HEK293 (cell line): ENCODE data around the gene MED15.
A peak's percentile ranks its signal among the peaks of the same experiment; 100 is the strongest.

Experiments
- CTCF ChIA-PET: fragments of 350-600 bp; formaldehyde crosslinking; extraction: SDS; loops from one replicate; lab custom pipeline; 2021; ENCODE audit warnings: antibody characterized with exemption; lab: Yijun Ruan, JAX
- POLR2A ChIA-PET: fragments of 300-600 bp; formaldehyde crosslinking; extraction: SDS; loops from one replicate; lab custom pipeline; 2020; ENCODE audit warnings: antibody characterized with exemption, inconsistent platforms; lab: Yijun Ruan, JAX
- H3K27ac ChIP-seq: fragments of 200-500 bp; sonication (Bioruptor generic); 2 replicates; pipeline ENCODE4 v1.5.1; 2014; ENCODE audit warnings: low read depth, low read length, control low read depth, inconsistent platforms; ENCODE audit errors: extremely low read depth
- H3K36me3 ChIP-seq, 2 experiments: fragments of 200-500 bp in 1 of 2; sonication (Bioruptor generic) in 1 of 2; 1 replicate in 1 of 2; 2 replicates in 1 of 2; pipeline ENCODE4 v1.5.1; 2014 to 2017; ENCODE audit warnings: inconsistent platforms in 2 of 2, low read length in 2 of 2; ENCODE audit not compliant: control insufficient read depth in 2 of 2, insufficient read depth in 1 of 2
- H3K4me1 ChIP-seq: fragments of 200-500 bp; sonication (Bioruptor generic); 2 replicates; pipeline ENCODE4 v1.5.1; 2014; ENCODE audit warnings: mild to moderate bottlenecking, low read length, inconsistent platforms; ENCODE audit not compliant: control insufficient read depth, insufficient read depth
- H3K4me3 ChIP-seq: 2 replicates; pipeline ENCODE4 v1.5.1; 2011; ENCODE audit warnings: low read depth, mild to moderate bottlenecking, control low read depth, low read length, moderate library complexity
- H3K9me3 ChIP-seq: fragments of 200-500 bp; sonication (Bioruptor generic); 2 replicates; pipeline ENCODE4 v1.5.1; 2014; ENCODE audit warnings: low read depth, low read length, inconsistent platforms; ENCODE audit not compliant: control insufficient read depth, insufficient read depth
- HOXA7 ChIP-seq: sonication (generic); formaldehyde crosslinking; IDR thresholded peaks from 2 replicates; pipeline ENCODE4 v1.8.1; 2022; ENCODE audit warnings: missing genetic modification reagents, borderline replicate concordance
- KLF7 ChIP-seq: fragments of 450-650 bp; formaldehyde crosslinking; IDR thresholded peaks from 2 replicates; pipeline ENCODE4 v1.5.1; 2016; ENCODE audit warnings: missing biosample characterization, missing genetic modification characterization, borderline replicate concordance
- SALL2 ChIP-seq: fragments of 450-650 bp; formaldehyde crosslinking; IDR thresholded peaks from 2 replicates; pipeline ENCODE4 v1.5.0; 2017; ENCODE audit warnings: missing biosample characterization, mild to moderate bottlenecking, missing genetic modification characterization, borderline replicate concordance
- SP2 ChIP-seq: fragments of 450-650 bp; formaldehyde crosslinking; IDR thresholded peaks from 2 replicates; pipeline ENCODE4 v1.5.1; 2016; ENCODE audit warnings: missing biosample characterization, missing genetic modification characterization
- TCF7L2 ChIP-seq: IDR thresholded peaks from 2 replicates; pipeline ENCODE4 v1.6.1; 2011; ENCODE audit warnings: low read depth, mild to moderate bottlenecking, inconsistent platforms, low read length, moderate library complexity, borderline replicate concordance
- ZEB2 ChIP-seq: fragments of 450-650 bp; formaldehyde crosslinking; IDR thresholded peaks from 2 replicates; pipeline ENCODE4 v1.5.1; 2016; ENCODE audit warnings: missing biosample characterization, missing genetic modification characterization
- ZNF211 ChIP-seq: fragments of 450-650 bp; formaldehyde crosslinking; IDR thresholded peaks from 2 replicates; pipeline ENCODE4 v1.5.1; 2016; ENCODE audit warnings: low read depth, missing biosample characterization, missing genetic modification characterization
- ZNF571 ChIP-seq: fragments of 450-650 bp; formaldehyde crosslinking; IDR thresholded peaks from 2 replicates; pipeline ENCODE4 v1.5.0; 2017; ENCODE audit warnings: missing biosample characterization, missing genetic modification characterization
- ZNF610 ChIP-seq: fragments of 450-650 bp; formaldehyde crosslinking; IDR thresholded peaks from 2 replicates; pipeline ENCODE4 v1.5.1; 2016; ENCODE audit warnings: missing biosample characterization, missing genetic modification characterization, borderline replicate concordance
- ZNF621 ChIP-seq: fragments of 450-650 bp; formaldehyde crosslinking; IDR thresholded peaks from 2 replicates; pipeline ENCODE4 v1.5.1; 2017; ENCODE audit warnings: missing biosample characterization, missing genetic modification characterization
- ZNF629 ChIP-seq: fragments of 450-650 bp; formaldehyde crosslinking; IDR thresholded peaks from 2 replicates; pipeline ENCODE4 v1.5.1; 2017; ENCODE audit warnings: missing biosample characterization, missing genetic modification characterization
- ZNF654 ChIP-seq: fragments of 450-650 bp; formaldehyde crosslinking; IDR thresholded peaks from 2 replicates; pipeline ENCODE4 v1.5.1; 2016; ENCODE audit warnings: low read depth, missing biosample characterization, missing genetic modification characterization
- TF ChIP-seq, protein P1 (sequence below): fragments of 450-650 bp; formaldehyde crosslinking; IDR thresholded peaks from 2 replicates; pipeline ENCODE4 v1.5.1; 2016; ENCODE audit warnings: missing biosample characterization, missing genetic modification characterization
- TF ChIP-seq, protein P2 (sequence below): fragments of 450-650 bp; IDR thresholded peaks from 2 replicates; pipeline ENCODE4 v1.5.1; 2018; ENCODE audit warnings: missing biosample characterization, missing genetic modification characterization
- TF ChIP-seq, protein P3 (sequence below): sonication (generic); formaldehyde crosslinking; IDR thresholded peaks from 2 replicates; pipeline ENCODE4 v1.8.1; 2022; ENCODE audit warnings: mild to moderate bottlenecking, moderate library complexity, missing genetic modification reagents
- TF ChIP-seq, protein P4 (sequence below): fragments of 450-650 bp; formaldehyde crosslinking; IDR thresholded peaks from 2 replicates; pipeline ENCODE4 v1.5.1; 2016; ENCODE audit warnings: missing biosample characterization, missing genetic modification characterization
- TF ChIP-seq, protein P5 (sequence below): IDR thresholded peaks from 2 replicates; pipeline ENCODE4 v1.6.1; 2011; ENCODE audit warnings: mild to moderate bottlenecking, low read depth, low read length, borderline replicate concordance
- TF ChIP-seq, protein P6 (sequence below): fragments of 450-650 bp; formaldehyde crosslinking; IDR thresholded peaks from 2 replicates; pipeline ENCODE4 v1.5.1; 2016; ENCODE audit warnings: missing biosample characterization, missing genetic modification characterization

MED15 gene

DNA sequence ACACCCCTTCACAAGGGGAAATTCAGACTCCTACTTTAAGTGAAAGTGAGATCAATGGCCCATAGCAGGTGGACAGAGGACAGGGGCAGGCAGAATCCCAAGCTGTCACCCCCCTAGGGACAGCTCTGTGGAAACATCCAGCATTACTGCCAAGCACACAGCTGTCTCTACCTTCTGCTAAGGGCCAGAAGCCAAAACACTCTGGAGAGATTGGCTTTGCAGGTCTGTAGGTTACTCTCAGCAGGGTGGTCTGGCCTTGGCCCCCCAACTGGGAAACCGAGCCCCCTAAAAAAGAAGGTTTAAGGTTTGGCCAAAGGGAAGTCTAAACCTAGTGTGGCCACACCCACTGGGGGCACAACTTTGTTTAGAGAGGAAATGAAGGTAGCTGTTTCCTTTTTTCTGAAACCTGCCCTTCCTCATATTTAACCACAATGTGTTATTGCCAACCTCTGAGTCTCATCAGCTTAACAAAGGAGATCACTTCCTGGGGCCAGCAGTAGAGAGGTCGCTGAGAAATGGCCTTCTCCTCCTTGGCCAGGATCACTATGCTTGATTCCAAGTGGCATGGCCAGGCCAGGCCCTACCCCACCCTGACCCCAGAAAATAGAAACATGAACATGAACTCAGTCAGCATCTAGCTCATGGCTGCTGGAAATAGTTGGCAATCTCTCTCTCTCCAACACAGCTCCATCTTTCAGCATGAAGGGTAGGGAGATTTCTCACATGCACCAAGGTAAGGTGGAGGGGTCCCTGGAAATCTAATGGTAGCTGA lies 43.9 kb upstream of the MED15 start:
- Histone ChIP-seq H3K27ac (no peak overlapping the region), H3K36me3 (peaks cover 0 to 70% of the 10 kb centered on the region in 2 experiments; a peak in 2 of 3 replicates), H3K4me3 (no peak overlapping the region), H3K4me1 (no peaks in the 10 kb centered on the region), H3K9me3 (no peaks in the 10 kb centered on the region)
- no peak for TF ChIP-seq ZNF654 (tag by site-specific recombination)
- TF ChIP-seq, protein P1, sequence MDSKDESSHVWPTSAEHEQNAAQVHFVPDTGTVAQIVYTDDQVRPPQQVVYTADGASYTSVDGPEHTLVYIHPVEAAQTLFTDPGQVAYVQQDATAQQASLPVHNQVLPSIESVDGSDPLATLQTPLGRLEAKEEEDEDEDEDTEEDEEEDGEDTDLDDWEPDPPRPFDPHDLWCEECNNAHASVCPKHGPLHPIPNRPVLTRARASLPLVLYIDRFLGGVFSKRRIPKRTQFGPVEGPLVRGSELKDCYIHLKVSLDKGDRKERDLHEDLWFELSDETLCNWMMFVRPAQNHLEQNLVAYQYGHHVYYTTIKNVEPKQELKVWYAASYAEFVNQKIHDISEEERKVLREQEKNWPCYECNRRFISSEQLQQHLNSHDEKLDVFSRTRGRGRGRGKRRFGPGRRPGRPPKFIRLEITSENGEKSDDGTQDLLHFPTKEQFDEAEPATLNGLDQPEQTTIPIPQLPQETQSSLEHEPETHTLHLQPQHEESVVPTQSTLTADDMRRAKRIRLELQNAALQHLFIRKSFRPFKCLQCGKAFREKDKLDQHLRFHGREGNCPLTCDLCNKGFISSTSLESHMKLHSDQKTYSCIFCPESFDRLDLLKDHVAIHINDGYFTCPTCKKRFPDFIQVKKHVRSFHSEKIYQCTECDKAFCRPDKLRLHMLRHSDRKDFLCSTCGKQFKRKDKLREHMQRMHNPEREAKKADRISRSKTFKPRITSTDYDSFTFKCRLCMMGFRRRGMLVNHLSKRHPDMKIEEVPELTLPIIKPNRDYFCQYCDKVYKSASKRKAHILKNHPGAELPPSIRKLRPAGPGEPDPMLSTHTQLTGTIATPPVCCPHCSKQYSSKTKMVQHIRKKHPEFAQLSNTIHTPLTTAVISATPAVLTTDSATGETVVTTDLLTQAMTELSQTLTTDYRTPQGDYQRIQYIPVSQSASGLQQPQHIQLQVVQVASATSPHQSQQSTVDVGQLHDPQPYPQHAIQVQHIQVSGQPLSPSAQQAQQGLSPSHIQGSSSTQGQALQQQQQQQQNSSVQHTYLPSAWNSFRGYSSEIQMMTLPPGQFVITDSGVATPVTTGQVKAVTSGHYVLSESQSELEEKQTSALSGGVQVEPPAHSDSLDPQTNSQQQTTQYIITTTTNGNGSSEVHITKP (tag by site-specific recombination) = peak; percentile 41; the same call in 1 of the 2 replicates
- no peak for TF ChIP-seq ZNF629
- TF ChIP-seq, protein P2, sequence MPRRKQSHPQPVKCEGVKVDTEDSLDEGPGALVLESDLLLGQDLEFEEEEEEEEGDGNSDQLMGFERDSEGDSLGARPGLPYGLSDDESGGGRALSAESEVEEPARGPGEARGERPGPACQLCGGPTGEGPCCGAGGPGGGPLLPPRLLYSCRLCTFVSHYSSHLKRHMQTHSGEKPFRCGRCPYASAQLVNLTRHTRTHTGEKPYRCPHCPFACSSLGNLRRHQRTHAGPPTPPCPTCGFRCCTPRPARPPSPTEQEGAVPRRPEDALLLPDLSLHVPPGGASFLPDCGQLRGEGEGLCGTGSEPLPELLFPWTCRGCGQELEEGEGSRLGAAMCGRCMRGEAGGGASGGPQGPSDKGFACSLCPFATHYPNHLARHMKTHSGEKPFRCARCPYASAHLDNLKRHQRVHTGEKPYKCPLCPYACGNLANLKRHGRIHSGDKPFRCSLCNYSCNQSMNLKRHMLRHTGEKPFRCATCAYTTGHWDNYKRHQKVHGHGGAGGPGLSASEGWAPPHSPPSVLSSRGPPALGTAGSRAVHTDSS = no peak
- TF ChIP-seq SALL2 = no peak
- TF ChIP-seq ZNF211 (tag by site-specific recombination) = no peak
- TF ChIP-seq, protein P3, sequence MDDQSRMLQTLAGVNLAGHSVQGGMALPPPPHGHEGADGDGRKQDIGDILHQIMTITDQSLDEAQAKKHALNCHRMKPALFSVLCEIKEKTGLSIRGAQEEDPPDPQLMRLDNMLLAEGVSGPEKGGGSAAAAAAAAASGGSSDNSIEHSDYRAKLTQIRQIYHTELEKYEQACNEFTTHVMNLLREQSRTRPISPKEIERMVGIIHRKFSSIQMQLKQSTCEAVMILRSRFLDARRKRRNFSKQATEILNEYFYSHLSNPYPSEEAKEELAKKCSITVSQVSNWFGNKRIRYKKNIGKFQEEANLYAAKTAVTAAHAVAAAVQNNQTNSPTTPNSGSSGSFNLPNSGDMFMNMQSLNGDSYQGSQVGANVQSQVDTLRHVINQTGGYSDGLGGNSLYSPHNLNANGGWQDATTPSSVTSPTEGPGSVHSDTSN = no peak
- POLR2A ChIA-PET = interaction anchor here (0.8 kb wide), 1 partner anchor 32 kb away, joined by 3 read pairs; the partner anchor contains the start of gene KLHL22
- CTCF ChIA-PET = interaction anchor here (0.6 to 1.5 kb wide), 4 partner anchors 10 to 45 kb away, joined by 3 to 4 read pairs (median 3); no protein-coding TSS in a partner anchor

DNA sequence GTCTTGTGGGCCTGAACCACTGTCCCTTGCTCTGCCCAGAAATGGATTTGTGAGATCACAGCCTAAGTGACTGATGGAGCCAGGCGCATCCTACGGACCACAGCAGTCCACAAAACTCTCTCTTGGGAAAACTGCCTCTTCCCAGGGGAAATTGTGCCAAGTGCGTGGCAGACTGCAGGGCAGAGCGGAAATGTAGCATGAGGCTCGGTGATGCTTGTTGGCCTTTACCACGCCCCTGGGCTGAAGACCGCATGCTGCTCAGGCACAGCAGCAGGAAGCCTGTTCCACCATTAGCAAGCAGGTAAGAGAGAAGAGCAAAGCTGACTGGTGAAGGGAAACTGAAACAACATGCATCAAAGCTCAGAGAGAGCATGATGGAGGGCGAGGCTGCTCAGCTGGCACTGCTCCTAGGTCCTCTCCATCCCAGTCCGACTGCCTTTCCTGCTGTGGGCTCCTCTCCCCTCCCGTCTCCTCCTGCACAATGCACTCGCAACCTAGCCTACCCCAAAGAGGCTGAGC lies 43.3 kb upstream of the MED15 start:
- Histone ChIP-seq H3K4me1 (no peaks in the 10 kb centered on the region), H3K9me3 (no peaks in the 10 kb centered on the region), H3K27ac (no peak overlapping the region), H3K36me3 (peaks cover 0 to 70% of the 10 kb centered on the region in 2 experiments; a peak in 2 of 3 replicates), H3K4me3 (no peak overlapping the region)
- POLR2A ChIA-PET = no interaction called here
- CTCF ChIA-PET = interaction anchor here (1.0 to 1.3 kb wide), 2 partner anchors 9 to 45 kb away, joined by 3 to 4 read pairs; no protein-coding TSS in a partner anchor
- TF ChIP-seq KLF7 (no peak), HOXA7 (CRISPR knock-in tag) (no peak), ZNF571 (tag by site-specific recombination) (no peak), ZNF621 (no peak), ZNF654 (tag by site-specific recombination) (no peak), ZEB2 (tag by site-specific recombination) (no peak), SP2 (no peak), TCF7L2 (no peak), ZNF610 (tag by site-specific recombination) (no peak)
- TF ChIP-seq, protein P2 = no peak
- TF ChIP-seq, protein P4, sequence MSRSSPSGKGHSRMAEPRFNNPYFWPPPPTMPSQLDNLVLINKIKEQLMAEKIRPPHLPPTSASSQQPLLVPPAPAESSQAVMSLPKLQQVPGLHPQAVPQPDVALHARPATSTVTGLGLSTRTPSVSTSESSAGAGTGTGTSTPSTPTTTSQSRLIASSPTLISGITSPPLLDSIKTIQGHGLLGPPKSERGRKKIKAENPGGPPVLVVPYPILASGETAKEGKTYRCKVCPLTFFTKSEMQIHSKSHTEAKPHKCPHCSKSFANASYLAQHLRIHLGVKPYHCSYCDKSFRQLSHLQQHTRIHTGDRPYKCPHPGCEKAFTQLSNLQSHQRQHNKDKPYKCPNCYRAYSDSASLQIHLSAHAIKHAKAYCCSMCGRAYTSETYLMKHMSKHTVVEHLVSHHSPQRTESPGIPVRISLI = no peak
- TF ChIP-seq, protein P5, sequence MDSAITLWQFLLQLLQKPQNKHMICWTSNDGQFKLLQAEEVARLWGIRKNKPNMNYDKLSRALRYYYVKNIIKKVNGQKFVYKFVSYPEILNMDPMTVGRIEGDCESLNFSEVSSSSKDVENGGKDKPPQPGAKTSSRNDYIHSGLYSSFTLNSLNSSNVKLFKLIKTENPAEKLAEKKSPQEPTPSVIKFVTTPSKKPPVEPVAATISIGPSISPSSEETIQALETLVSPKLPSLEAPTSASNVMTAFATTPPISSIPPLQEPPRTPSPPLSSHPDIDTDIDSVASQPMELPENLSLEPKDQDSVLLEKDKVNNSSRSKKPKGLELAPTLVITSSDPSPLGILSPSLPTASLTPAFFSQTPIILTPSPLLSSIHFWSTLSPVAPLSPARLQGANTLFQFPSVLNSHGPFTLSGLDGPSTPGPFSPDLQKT = no peak
- TF ChIP-seq, protein P6, sequence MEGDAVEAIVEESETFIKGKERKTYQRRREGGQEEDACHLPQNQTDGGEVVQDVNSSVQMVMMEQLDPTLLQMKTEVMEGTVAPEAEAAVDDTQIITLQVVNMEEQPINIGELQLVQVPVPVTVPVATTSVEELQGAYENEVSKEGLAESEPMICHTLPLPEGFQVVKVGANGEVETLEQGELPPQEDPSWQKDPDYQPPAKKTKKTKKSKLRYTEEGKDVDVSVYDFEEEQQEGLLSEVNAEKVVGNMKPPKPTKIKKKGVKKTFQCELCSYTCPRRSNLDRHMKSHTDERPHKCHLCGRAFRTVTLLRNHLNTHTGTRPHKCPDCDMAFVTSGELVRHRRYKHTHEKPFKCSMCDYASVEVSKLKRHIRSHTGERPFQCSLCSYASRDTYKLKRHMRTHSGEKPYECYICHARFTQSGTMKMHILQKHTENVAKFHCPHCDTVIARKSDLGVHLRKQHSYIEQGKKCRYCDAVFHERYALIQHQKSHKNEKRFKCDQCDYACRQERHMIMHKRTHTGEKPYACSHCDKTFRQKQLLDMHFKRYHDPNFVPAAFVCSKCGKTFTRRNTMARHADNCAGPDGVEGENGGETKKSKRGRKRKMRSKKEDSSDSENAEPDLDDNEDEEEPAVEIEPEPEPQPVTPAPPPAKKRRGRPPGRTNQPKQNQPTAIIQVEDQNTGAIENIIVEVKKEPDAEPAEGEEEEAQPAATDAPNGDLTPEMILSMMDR (tag by site-specific recombination) = no peak
